CD14-positive monocyte (primary cell): Measurements from ENCODE around the gene BCL2. TPM values are rescaled to one million over a fixed set of nuclear protein-coding genes. Genes with fewer than 3 reads are reported as not detected.

ENCODE experiments used
- DNase-seq, 3 donors: peaks; one replicate each; pipeline ENCODE4 v3.0.0-alpha.2; 2011 to 2022
- H2AFZ ChIP-seq: 2 replicates; pipeline ENCODE4 v1.6.0; 2012; ENCODE audit warnings: mild to moderate bottlenecking, low read depth, low read length, inconsistent platforms; ENCODE audit not compliant: insufficient read depth, poor library complexity, severe bottlenecking
- H3K27ac ChIP-seq, 2 donors: 1 replicate in 1 of 2; 2 replicates in 1 of 2; pipeline ENCODE4 v1.5.1; 2012 to 2013; ENCODE audit warnings: low read length in 2 of 2, control low read depth in 1 of 2, inconsistent platforms in 1 of 2, low read depth in 1 of 2, mild to moderate bottlenecking in 1 of 2
- H3K27me3 ChIP-seq, 2 donors: one replicate each; pipeline versions ENCODE4 v1.6.0 to v1.6.1; 2011 to 2013; ENCODE audit warnings: low read length in 2 of 2; ENCODE audit not compliant: control insufficient read depth in 2 of 2, insufficient read depth in 2 of 2
- H3K36me3 ChIP-seq, 2 donors: replicated peaks in 1 of 2; 1 replicate in 1 of 2; 2 replicates in 1 of 2; pipeline versions ENCODE4 v1.5.1 to v1.6.1; 2012 to 2013; ENCODE audit warnings: low read length in 2 of 2, control low read depth in 1 of 2, inconsistent platforms in 1 of 2, mild to moderate bottlenecking in 1 of 2; ENCODE audit not compliant: insufficient read depth in 2 of 2, control insufficient read depth in 1 of 2
- H3K4me1 ChIP-seq, 2 donors: 1 replicate in 1 of 2; 2 replicates in 1 of 2; pipeline versions ENCODE4 v1.5.1 to v1.6.1; 2012 to 2013; ENCODE audit warnings: low read length in 2 of 2, control low read depth in 1 of 2, inconsistent platforms in 1 of 2, mild to moderate bottlenecking in 1 of 2, moderate library complexity in 1 of 2; ENCODE audit not compliant: insufficient read depth in 2 of 2, control insufficient read depth in 1 of 2
- H3K4me2 ChIP-seq: replicated peaks from 2 replicates; pipeline ENCODE3; 2012; ENCODE audit warnings: low read length, moderate library complexity, mild to moderate bottlenecking; ENCODE audit not compliant: poor library complexity, severe bottlenecking; ENCODE audit errors: extremely low read depth
- H3K4me3 ChIP-seq, 3 experiments: fragments of 200-600 bp in 1 of 3; sonication (generic) in 1 of 3; replicated peaks in 1 of 3; 1 replicate in 2 of 3; 2 replicates in 1 of 3; pipeline ENCODE4 v1.5.1; 2011 to 2013; ENCODE audit warnings: low read length in 3 of 3, mild to moderate bottlenecking in 3 of 3, control low read depth in 2 of 3, low read depth in 2 of 3, inconsistent platforms in 1 of 3, moderate library complexity in 1 of 3
- H3K79me2 ChIP-seq: 2 replicates; pipeline ENCODE4 v1.6.0; 2012; ENCODE audit warnings: mild to moderate bottlenecking, control low read depth, inconsistent platforms, low read length, moderate library complexity; ENCODE audit not compliant: insufficient read depth
- H3K9ac ChIP-seq: 2 replicates; pipeline ENCODE4 v1.6.0; 2017; ENCODE audit warnings: low read length, mild to moderate bottlenecking; ENCODE audit not compliant: insufficient read depth, poor library complexity, severe bottlenecking
- H3K9me3 ChIP-seq, 2 donors: replicated peaks in 1 of 2; 1 replicate in 1 of 2; 2 replicates in 1 of 2; pipeline versions ENCODE4 v1.5.1 to v1.6.1; 2012 to 2013; ENCODE audit warnings: low read length in 2 of 2, control low read depth in 1 of 2; ENCODE audit not compliant: control insufficient read depth in 1 of 2, insufficient read depth in 1 of 2
- H4K20me1 ChIP-seq: 2 replicates; pipeline ENCODE4 v1.6.0; 2012; ENCODE audit warnings: mild to moderate bottlenecking, low read length, control low read depth, moderate library complexity; ENCODE audit not compliant: insufficient read depth
- H3K27ac Mint-ChIP-seq, 7 donors: one replicate each; pipeline ENCODE4 v1.8.0; 2020; ENCODE audit warnings: mild to moderate bottlenecking in 7 of 7, mixed read lengths in 7 of 7, moderate library complexity in 6 of 7, inconsistent platforms in 2 of 7
- H3K27me3 Mint-ChIP-seq, 3 donors: one replicate each; pipeline ENCODE4 v1.8.0; 2021 to 2022; ENCODE audit warnings: low read depth in 3 of 3, mild to moderate bottlenecking in 3 of 3, mixed read lengths in 3 of 3, moderate library complexity in 3 of 3, inconsistent platforms in 1 of 3
- H3K36me3 Mint-ChIP-seq, 2 donors: one replicate each; pipeline ENCODE4 v1.8.0; 2020; ENCODE audit warnings: mixed read lengths in 2 of 2, inconsistent platforms in 1 of 2, mild to moderate bottlenecking in 1 of 2
- H3K4me1 Mint-ChIP-seq: one replicate; pipeline ENCODE4 v1.8.0; 2020; ENCODE audit warnings: mild to moderate bottlenecking, mixed read lengths
- H3K4me3 Mint-ChIP-seq, 2 donors: one replicate each; pipeline ENCODE4 v1.8.0; 2020; ENCODE audit warnings: mild to moderate bottlenecking in 2 of 2, mixed read lengths in 2 of 2, moderate library complexity in 1 of 2
- H3K9me3 Mint-ChIP-seq, 7 donors: one replicate each; pipeline ENCODE4 v1.8.0; 2020 to 2022; ENCODE audit warnings: mixed read lengths in 7 of 7, mild to moderate bottlenecking in 6 of 7, moderate library complexity in 6 of 7, inconsistent platforms in 2 of 7
- CTCF ChIP-seq: fragments of 200-600 bp; IDR thresholded peaks from one replicate; pipeline ENCODE4 v1.8.0; 2022; ENCODE audit warnings: antibody characterized with exemption, mild to moderate bottlenecking
- WGBS: methylation state at CpG from one replicate; pipeline ENCODE4 v1.1.5; 2013; ENCODE audit warnings: missing lambda C conversion rate; ENCODE audit not compliant: insufficient coverage; 5-methylcytosine and 5-hydroxymethylcytosine counted together
- intact Hi-C, 2 donors: fragments of 100-400 bp; cut with micrococcal nuclease; formaldehyde crosslinking; loops; one replicate each; pipeline versions ENCODE4 v1.15.0 to v1.15.1; 2023
- polyA plus RNA-seq, 3 donors: library from polyadenylated mRNA; depleted of rRNA in 1 of 3; unstranded in 2 of 3; stranded (reverse) in 1 of 3; fragments of 300-500 nt in 2 of 3; fragments of >200 nt in 1 of 3; fragmentation: Illumina TruSeq in 2 of 3; gene quantifications; 1 replicate in 2 of 3; 2 replicates in 1 of 3; pipeline ENCODE4 v1.2.3, GENCODE V29; 2012 to 2021

The BCL2 gene
- polyA plus RNA-seq, 3 donors: 0.58 to 2.5 (median 1.1) TPM

GRCh38 chr18:63177259-63177658 is 142.3 kb downstream of the BCL2 start:
- Mint-ChIP-seq H3K4me3 (no peak overlapping the region), H3K27ac (no peak overlapping the region), H3K36me3 (no peaks in the 10 kb centered on the region), H3K4me1 (peaks cover 17% of the 10 kb centered on the region), H3K27me3 (peaks cover 0 to 3% (median 2%) of the 10 kb centered on the region in 3 donors), H3K9me3 (peaks cover 0 to 5% (median 0%) of the 10 kb centered on the region in 7 donors)
- H3K27ac ChIP-seq: no peak overlapping the region
- DNase-seq: no peak
- H4K20me1 ChIP-seq: no peaks in the 10 kb centered on the region
- no peaks in the 10 kb centered on the region for H3K27me3 ChIP-seq
- 78% methylated on average over 3 of the region's 6 CpGs for WGBS
- TF ChIP-seq CTCF: no peak
- H3K79me2 ChIP-seq: peaks cover 5% of the 10 kb centered on the region
- no peaks in the 10 kb centered on the region for H3K4me1 ChIP-seq
- no peaks in the 10 kb centered on the region for H3K36me3 ChIP-seq
- H3K4me3 ChIP-seq: no peak overlapping the region
- no peak overlapping the region for H3K9ac ChIP-seq
- intact Hi-C loops: no loop called here
- no peak overlapping the region for H2AFZ ChIP-seq
- H3K9me3 ChIP-seq: no peaks in the 10 kb centered on the region
- H3K4me2 ChIP-seq: no peak overlapping the region

DNA sequence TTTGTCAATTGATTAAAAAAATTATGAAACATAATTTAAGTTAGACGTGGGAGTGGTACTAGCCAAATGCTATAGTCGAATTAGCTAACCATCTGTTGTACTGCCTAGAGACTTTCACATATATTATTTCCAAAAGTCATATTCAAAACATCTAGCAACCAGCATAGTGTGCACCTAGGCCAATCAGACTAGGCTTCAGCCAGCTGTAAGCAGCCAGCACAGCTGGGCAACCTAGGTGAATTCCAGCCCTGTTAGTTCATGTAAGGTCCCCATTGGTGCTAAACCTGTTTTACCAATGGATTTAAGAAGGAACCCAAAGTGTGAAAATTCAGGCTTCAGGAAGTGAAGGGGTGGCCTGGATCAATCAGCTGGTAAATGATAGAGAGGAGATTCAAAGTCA is 144.3 kb downstream of the BCL2 start:
- Histone ChIP-seq H3K27ac (no peak overlapping the region), H2AFZ (no peak overlapping the region), H3K4me3 (no peak overlapping the region), H3K79me2 (no peaks in the 10 kb centered on the region), H4K20me1 (no peaks in the 10 kb centered on the region), H3K27me3 (no peaks in the 10 kb centered on the region), H3K36me3 (no peaks in the 10 kb centered on the region), H3K4me1 (no peaks in the 10 kb centered on the region), H3K4me2 (no peak overlapping the region), H3K9ac (no peak overlapping the region), H3K9me3 (no peaks in the 10 kb centered on the region)
- TF ChIP-seq CTCF: no peak
- no peak overlapping the region for H3K27ac Mint-ChIP-seq
- peaks cover 17% of the 10 kb centered on the region for H3K4me1 Mint-ChIP-seq
- H3K4me3 Mint-ChIP-seq: no peak overlapping the region
- no peaks in the 10 kb centered on the region for H3K36me3 Mint-ChIP-seq
- no peak for DNase-seq
- H3K27me3 Mint-ChIP-seq: peaks cover 0 to 3% (median 2%) of the 10 kb centered on the region in 3 donors
- intact Hi-C loops: no loop called here
- WGBS: 100% methylated on average over 1 of the region's 2 CpGs
- peaks cover 0 to 4% (median 0%) of the 10 kb centered on the region in 7 donors for H3K9me3 Mint-ChIP-seq
